HepG2 (cell line): ENCODE results near the gene HSDL1. TPM values are rescaled to one million over a fixed set of nuclear protein-coding genes. Genes with fewer than 3 reads are reported as not detected.

Source experiments
- ATAC-seq: fragments of 200-7000 bp; cut with Tn5 transposase; 3 replicates; pipeline ENCODE4 v1.9.1; 2020; ENCODE audit warnings: mild to moderate bottlenecking, moderate library complexity
- BruUV-seq: library from RNA; stranded (reverse); fragments of 400-500 nt; replicated peaks from 2 replicates; lab custom pipeline; 2021; lab: Mats Ljungman, UMichigan
- CTCF ChIA-PET: fragments of 300-600 bp; formaldehyde crosslinking; extraction: SDS; loops from one replicate; lab custom pipeline; 2021; ENCODE audit warnings: low total read pairs, inconsistent platforms, low intra/inter-chr PET ratio; lab: Yijun Ruan, JAX
- POLR2A ChIA-PET: fragments of 350-600 bp; sonication (Branson Sonifier 250); formaldehyde crosslinking; loops from one replicate; lab custom pipeline; 2020; ENCODE audit warnings: antibody characterized with exemption, inconsistent platforms; lab: Yijun Ruan, JAX
- DNase-seq: peaks from one replicate; pipeline ENCODE4 v3.0.0-alpha.2; 2015; ENCODE audit warnings: low spot score
- FAIRE-seq: peaks from 3 replicates; lab custom pipeline; 2011; peaks lifted over from hg19 to GRCh38; lab: Jason Lieb, UNC
- H2AFZ ChIP-seq: one replicate; pipeline ENCODE4 v1.6.1; 2011; ENCODE audit warnings: low read length, inconsistent platforms
- H3K27ac ChIP-seq: fragments of 300-600 bp; 3 replicates; pipeline ENCODE4 v1.8.0; 2011; ENCODE audit warnings: mixed run types, mild to moderate bottlenecking, mixed read lengths, low read length, inconsistent platforms; ENCODE audit not compliant: insufficient read depth; ENCODE audit errors: extremely low read length
- H3K27me3 ChIP-seq, 2 experiments: fragments of 200-600 bp in 1 of 2; 2 replicates in 1 of 2; 3 replicates in 1 of 2; pipeline versions ENCODE4 v1.6.0 to v1.8.0; 2011; ENCODE audit warnings: low read length in 2 of 2, mild to moderate bottlenecking in 2 of 2, moderate library complexity in 2 of 2, inconsistent platforms in 1 of 2; ENCODE audit not compliant: insufficient read depth in 2 of 2, control insufficient read depth in 1 of 2
- H3K36me3 ChIP-seq, 2 experiments: fragments of 200-600 bp in 1 of 2; replicated peaks in 1 of 2; 2 replicates in 1 of 2; 3 replicates in 1 of 2; pipeline versions ENCODE4 v1.5.1 to v1.8.0; 2011; ENCODE audit warnings: low read length in 2 of 2, inconsistent platforms in 1 of 2; ENCODE audit not compliant: insufficient read depth in 2 of 2, control insufficient read depth in 1 of 2
- H3K4me1 ChIP-seq: 2 replicates; pipeline ENCODE4 v1.5.1; 2012; ENCODE audit warnings: low read length, inconsistent platforms; ENCODE audit not compliant: insufficient read depth
- H3K4me2 ChIP-seq: 2 replicates; pipeline ENCODE4 v1.6.0; 2011; ENCODE audit warnings: low read depth, low read length, inconsistent platforms
- H3K4me3 ChIP-seq, 3 experiments: fragments of 200-600 bp in 1 of 3; sonication (generic), shearing (Covaris generic) in 1 of 3; replicated peaks in 1 of 3; 2 replicates each; pipeline ENCODE4 v1.5.1; 2011 to 2016; ENCODE audit warnings: low read length in 3 of 3, inconsistent platforms in 2 of 3, low read depth in 2 of 3, mild to moderate bottlenecking in 2 of 3, control low read depth in 1 of 3, mixed read lengths in 1 of 3; ENCODE audit not compliant: insufficient read depth in 1 of 3
- H3K79me2 ChIP-seq: one replicate; pipeline ENCODE4 v1.6.1; 2011; ENCODE audit warnings: low read length, inconsistent platforms; ENCODE audit not compliant: insufficient read depth
- H3K9ac ChIP-seq: 2 replicates; pipeline ENCODE4 v1.6.0; 2011; ENCODE audit warnings: mild to moderate bottlenecking, low read depth, low read length, inconsistent platforms; ENCODE audit not compliant: insufficient read depth
- H3K9me3 ChIP-seq: 2 replicates; pipeline ENCODE4 v1.5.1; 2012; ENCODE audit warnings: mild to moderate bottlenecking, low read length
- H4K20me1 ChIP-seq: 2 replicates; pipeline ENCODE4 v1.6.0; 2011; ENCODE audit warnings: inconsistent platforms, mild to moderate bottlenecking, low read length, moderate library complexity; ENCODE audit not compliant: insufficient read depth
- HNF4G ChIP-seq, 2 experiments: sonication (generic) in 1 of 2; formaldehyde crosslinking in 1 of 2; IDR thresholded peaks; 2 replicates each; pipeline versions ENCODE4 v1.4.0 to v1.6.1; 2011 to 2020; ENCODE audit warnings: borderline replicate concordance in 2 of 2, low read depth in 2 of 2, mild to moderate bottlenecking in 2 of 2, low read length in 1 of 2, missing genetic modification reagents in 1 of 2, moderate library complexity in 1 of 2
- PHB2 ChIP-seq: fragments of 450-650 bp; IDR thresholded peaks from 2 replicates; pipeline ENCODE4 v1.6.1; 2018; ENCODE audit not compliant: partially characterized antibody
- PRMT3 ChIP-seq: sonication (generic); formaldehyde crosslinking; IDR thresholded peaks from 2 replicates; pipeline ENCODE4 v1.8.1; 2022; ENCODE audit warnings: low read depth, mild to moderate bottlenecking, moderate library complexity, missing genetic modification reagents, borderline replicate concordance
- SMC3 ChIP-seq: IDR thresholded peaks from 2 replicates; pipeline ENCODE4 v1.6.1; 2011; ENCODE audit warnings: low read length, improper control_type of control experiment
- TCF7 ChIP-seq: sonication (generic); IDR thresholded peaks from 2 replicates; pipeline ENCODE4 v1.6.1; 2016; ENCODE audit warnings: antibody characterized with exemption, low read depth
- USF2 ChIP-seq, 2 experiments: sonication (generic) in 1 of 2; formaldehyde crosslinking in 1 of 2; IDR thresholded peaks; 2 replicates each; pipeline versions ENCODE4 v1.5.1 to v1.6.1; 2011 to 2020; ENCODE audit warnings: borderline replicate concordance in 1 of 2, low read depth in 1 of 2, low read length in 1 of 2, mild to moderate bottlenecking in 1 of 2, missing genetic modification reagents in 1 of 2, moderate library complexity in 1 of 2
- ZFP36 ChIP-seq: fragments of 150-350 bp; IDR thresholded peaks from 2 replicates; pipeline ENCODE4 v1.6.1; 2018; ENCODE audit warnings: borderline replicate concordance, low read length, low read depth; ENCODE audit not compliant: partially characterized antibody
- ZNF34 ChIP-seq: sonication (generic); formaldehyde crosslinking; IDR thresholded peaks from 2 replicates; pipeline ENCODE4 v1.4.0; 2020; ENCODE audit warnings: mild to moderate bottlenecking, missing genetic modification reagents, borderline replicate concordance
- ZNF800 ChIP-seq: sonication (generic); formaldehyde crosslinking; IDR thresholded peaks from 2 replicates; pipeline ENCODE4 v1.4.0; 2020; ENCODE audit warnings: missing genetic modification reagents
- WGBS: methylation state at CpG from one replicate; pipeline ENCODE4 v1.1.6; 2017; ENCODE audit warnings: low lambda C conversion rate; 5-methylcytosine and 5-hydroxymethylcytosine counted together
- in situ Hi-C: cut with HindIII; loops from 2 replicates; pipeline ENCODE4 v1.10.0; 2017; ENCODE audit warnings: low pct_unique_long_range_greater_than_20kb; ENCODE audit not compliant: extremely low pct_ligation_motif_present
- intact Hi-C: fragments of 100-400 bp; cut with micrococcal nuclease; formaldehyde crosslinking; loops from one replicate; pipeline ENCODE4 v1.10.0; 2022; ENCODE audit not compliant: unreplicated experiment
- polyA plus RNA-seq, 8 experiments: library from polyadenylated mRNA; depleted of rRNA in 3 of 8; stranded (reverse) in 7 of 8; unstranded in 1 of 8; fragments of >200 nt; fragmentation: Illumina TruSeq in 4 of 8; extraction: Trizol in 4 of 8; gene quantifications; 2 replicates each; pipeline versions ENCODE4 v1.2.1 to v1.2.3, GENCODE V29; 2011 to 2016; ENCODE audit warnings: low read depth in 4 of 8, missing spikeins in 1 of 8, mixed read lengths in 1 of 8; ENCODE audit not compliant: insufficient read depth in 1 of 8
- total RNA-seq, 5 experiments: library from RNA; depleted of rRNA; stranded (reverse); fragments of >200 nt; fragmentation: Illumina TruSeq; extraction: Trizol; gene quantifications; 2 replicates each; pipeline ENCODE4 v1.2.3, GENCODE V29; 2016; ENCODE audit warnings: low read depth in 1 of 5
- TF ChIP-seq, protein P1 (sequence below): sonication (generic); formaldehyde crosslinking; IDR thresholded peaks from 2 replicates; pipeline ENCODE4 v1.5.0; 2020; ENCODE audit warnings: missing genetic modification reagents

HSDL1 gene
- total and polyA plus RNA-seq, 2 of the 13 experiments (the other 11 are each of a cell fraction or from before 2014, with no cell fraction given), result 49.2 to 49.7 TPM

GRCh38 chr16:84143081-84143480, 1.9 kb downstream of the HSDL1 start:
- no peaks in the 10 kb centered on the region for H3K36me3 ChIP-seq
- H2AFZ ChIP-seq, result no peak overlapping the region
- H4K20me1 ChIP-seq, result peaks cover 3% of the 10 kb centered on the region; the same call in 1 of the 2 replicates
- intact Hi-C loops, result loop anchor here (1.0 kb wide), 1 partner anchor 44 kb away; the partner anchor contains the start of gene TAF1C
- H3K9ac ChIP-seq, result no peak overlapping the region
- DNase-seq, result no peak
- ATAC-seq, result no peak
- H3K4me1 ChIP-seq, result peaks cover 59% of the 10 kb centered on the region
- no TSS peak for BruUV-seq
- H3K4me3 ChIP-seq, result no peak overlapping the region
- H3K27ac ChIP-seq, result no peak overlapping the region
- peaks cover 43% of the 10 kb centered on the region for H3K79me2 ChIP-seq
- POLR2A ChIA-PET, result interaction anchor here (1.0 to 8.6 kb wide), 2 partner anchors 25 to 26 kb away, joined by 7 to 142 read pairs; partner anchors contain the start of gene MBTPS1
- TF ChIP-seq, protein P1, sequence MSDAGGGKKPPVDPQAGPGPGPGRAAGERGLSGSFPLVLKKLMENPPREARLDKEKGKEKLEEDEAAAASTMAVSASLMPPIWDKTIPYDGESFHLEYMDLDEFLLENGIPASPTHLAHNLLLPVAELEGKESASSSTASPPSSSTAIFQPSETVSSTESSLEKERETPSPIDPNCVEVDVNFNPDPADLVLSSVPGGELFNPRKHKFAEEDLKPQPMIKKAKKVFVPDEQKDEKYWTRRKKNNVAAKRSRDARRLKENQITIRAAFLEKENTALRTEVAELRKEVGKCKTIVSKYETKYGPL, result no peak
- TF ChIP-seq HNF4G (IDR thresholded peaks at IDR 0.05; ENCODE audit: borderline replicate concordance, low read depth, low read length) (no peak), HNF4G (CRISPR knock-in tag; IDR thresholded peaks at IDR 0.05; ENCODE audit: borderline replicate concordance, low read depth) (no peak), PHB2 (no peak), ZFP36 (no peak)
- TF ChIP-seq, all 625 proteins: peak for 0
- Histone ChIP-seq H3K9me3 (no peaks in the 10 kb centered on the region), H3K4me2 (no peak overlapping the region; the same call in 1 of the 2 replicates), H3K27me3 (peaks cover 2 to 10% of the 10 kb centered on the region in 2 experiments)
- WGBS, result 87% methylated on average over 1 of the region's 1 CpG
- FAIRE-seq, result no peak
- in situ Hi-C loops, result no loop called here
- CTCF ChIA-PET, result interaction anchor here (3.4 kb wide), 1 partner anchor 58 kb away, joined by 29 read pairs; no protein-coding TSS in a partner anchor

DNA sequence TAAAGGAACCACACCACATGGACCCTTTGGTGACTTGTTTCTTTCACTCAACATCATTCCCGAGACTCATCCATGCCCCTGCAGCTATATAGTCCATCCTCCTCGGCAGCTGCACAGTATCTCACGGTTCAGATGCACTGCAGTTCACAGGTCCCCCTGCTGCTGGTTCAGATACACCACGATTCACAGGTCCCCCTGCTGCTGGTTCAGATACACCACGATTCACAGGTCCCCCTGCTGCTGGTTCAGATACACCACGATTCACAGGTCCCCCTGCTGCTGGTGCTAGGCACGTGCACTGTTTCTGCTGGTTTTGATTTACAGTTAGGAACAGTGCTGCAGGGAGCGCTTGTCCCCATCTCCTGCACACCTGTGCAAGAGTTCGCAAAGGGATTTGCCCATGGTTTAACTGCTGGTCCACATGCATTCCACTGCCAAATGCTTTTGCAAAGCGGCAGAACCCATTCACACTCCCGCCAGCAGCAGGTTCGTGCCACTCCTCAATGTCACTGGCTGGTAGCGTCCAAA, 3.8 kb downstream of the HSDL1 start:
- Histone ChIP-seq H3K79me2 (peaks cover 62% of the 10 kb centered on the region), H3K4me1 (peaks cover 77% of the 10 kb centered on the region), H3K9ac (no peak overlapping the region), H2AFZ (no peak overlapping the region), H3K9me3 (no peaks in the 10 kb centered on the region), H4K20me1 (peaks cover 3% of the 10 kb centered on the region; the same call in 1 of the 2 replicates), H3K4me3 (no peak overlapping the region; a peak in 1 of 6 replicates), H3K4me2 (peak overlapping the region; percentile 26), H3K27ac (no peak overlapping the region), H3K27me3 (peaks cover 2 to 3% of the 10 kb centered on the region in 2 experiments; a peak in 3 of 5 replicates), H3K36me3 (no peaks in the 10 kb centered on the region)
- in situ Hi-C loops (no loop called here), intact Hi-C loops (loop anchor here (1.0 kb wide), 3 partner anchors 25 to 57 kb away; partner anchors contain the start of gene MBTPS1)
- DNase-seq, result peak; percentile 69
- 39% methylated on average over 13 of the region's 13 CpGs for WGBS
- ChIA-PET POLR2A (interaction anchor here (1.7 to 8.6 kb wide), 2 partner anchors 24 to 56 kb away, joined by 4 to 142 read pairs; partner anchors contain the start of gene MBTPS1), CTCF (interaction anchor here (1.0 to 3.4 kb wide), 3 partner anchors 25 to 56 kb away, joined by 3 to 29 read pairs (median 5); partner anchors contain the start of gene MBTPS1)
- peak; percentile 67 for FAIRE-seq
- ATAC-seq, result peak; percentile 74
- no TSS peak for BruUV-seq
- no peak for TF ChIP-seq TCF7
- no peak for TF ChIP-seq ZNF34 (CRISPR knock-in tag)
- TF ChIP-seq USF2 (IDR thresholded peaks at IDR 0.05; ENCODE audit: low read depth, low read length), result no peak
- TF ChIP-seq USF2 (CRISPR knock-in tag; IDR thresholded peaks at IDR 0.05; ENCODE audit: borderline replicate concordance), result no peak; the same call in 1 of the 2 replicates
- TF ChIP-seq SMC3, result peak; percentile 81
- no peak for TF ChIP-seq PRMT3 (CRISPR knock-in tag)
- no peak for TF ChIP-seq ZNF800 (CRISPR knock-in tag)
